HG02642 (cell line): Measurements from ENCODE around the gene UBAP2L.
A peak's percentile ranks its signal among the peaks of the same experiment; 100 is the strongest.
"Not testable (repeated sequence)": the region's sequence is repeated elsewhere in the genome, so short reads cannot be mapped to it uniquely, and the experiment has no call there.

Experiments
- ATAC-seq: cut with Tn5 transposase; IDR thresholded peaks from one replicate; pipeline ENCODE4 v1.9.1; 2021; ENCODE audit warnings: mild to moderate bottlenecking; ENCODE audit not compliant: unreplicated experiment, poor library complexity

UBAP2L gene

GRCh38 chr1:154304664-154305337 is 84.0 kb downstream of the UBAP2L start:
- peak; percentile 62 for ATAC-seq

GRCh38 chr1:154306151-154306550 is 85.4 kb downstream of the UBAP2L start:
- no peak for ATAC-seq

GRCh38 chr1:154307670-154308270 is 87.0 kb downstream of the UBAP2L start:
- ATAC-seq = not testable (repeated sequence)

GRCh38 chr1:154309136-154309535 is 88.4 kb downstream of the UBAP2L start:
- ATAC-seq = not testable (repeated sequence)

GRCh38 chr1:154312229-154313065 is 91.7 kb downstream of the UBAP2L start:
- not testable (repeated sequence) for ATAC-seq

- no peak for ATAC-seq
These were observed 92.3 kb downstream of the UBAP2L start for GRCh38 chr1:154313066-154313356.

- ATAC-seq = not testable (repeated sequence)
These were observed 93.5 kb downstream of the UBAP2L start for GRCh38 chr1:154314226-154314625.

GRCh38 chr1:154316704-154317103 is 95.9 kb downstream of the UBAP2L start:
- ATAC-seq = no peak

GRCh38 chr1:154318386-154318785 is 97.6 kb downstream of the UBAP2L start:
- ATAC-seq = no peak
